GM18951 (cell line): ENCODE data around the gene ITGBL1.
"Not testable (repeated sequence)": the region's sequence is repeated elsewhere in the genome, so short reads cannot be mapped to it uniquely, and the experiment has no call there.

Experiments used
- POLR2A ChIP-seq: IDR thresholded peaks from 4 replicates; pipeline ENCODE4 v1.6.1; 2011; ENCODE audit warnings: mild to moderate bottlenecking; ENCODE audit not compliant: insufficient read length, insufficient read depth; ENCODE audit errors: extremely low read depth
- in situ Hi-C: fragments of 300-500 bp; cut with MboI; formaldehyde crosslinking; loops from one replicate; pipeline ENCODE4 v1.12.0; 2022; ENCODE audit warnings: low sequenced_read_pairs, mixed read lengths, inconsistent platforms; ENCODE audit not compliant: unreplicated experiment

The ITGBL1 gene

GRCh38 chr13:101529422-101529821 is 76.9 kb downstream of the ITGBL1 start:
- TF ChIP-seq POLR2A = no peak

GRCh38 chr13:101530293-101530692 is 77.8 kb downstream of the ITGBL1 start:
- no peak for TF ChIP-seq POLR2A
- in situ Hi-C loops = no loop called here

More at GRCh38 chr13:101529422-101529821, 76.9 kb downstream of the ITGBL1 start:
- in situ Hi-C loops = no loop called here

- in situ Hi-C loops = no loop called here
- no peak for TF ChIP-seq POLR2A
Measured at GRCh38 chr13:101535192-101535746, 82.8 kb downstream of the ITGBL1 start.

GRCh38 chr13:101536079-101536478 is 83.6 kb downstream of the ITGBL1 start:
- TF ChIP-seq POLR2A = no peak
- in situ Hi-C loops = no loop called here

- in situ Hi-C loops = not testable (repeated sequence)
Measured at GRCh38 chr13:101544544-101544943, 92.1 kb downstream of the ITGBL1 start.

GRCh38 chr13:101544979-101545378 is 92.5 kb downstream of the ITGBL1 start:
- in situ Hi-C loops = no loop called here
- no peak for TF ChIP-seq POLR2A

- in situ Hi-C loops = no loop called here
- TF ChIP-seq POLR2A = no peak
Measured at GRCh38 chr13:101545521-101545920, 93.0 kb downstream of the ITGBL1 start.

GRCh38 chr13:101552286-101552685 is 99.8 kb downstream of the ITGBL1 start:
- no peak for TF ChIP-seq POLR2A
- in situ Hi-C loops = no loop called here

GRCh38 chr13:101552786-101553185 is 100.3 kb downstream of the ITGBL1 start:
- in situ Hi-C loops = no loop called here
- no peak for TF ChIP-seq POLR2A

- TF ChIP-seq POLR2A = no peak
- in situ Hi-C loops = no loop called here
Measured at GRCh38 chr13:101554420-101555125, 102.1 kb downstream of the ITGBL1 start.

GRCh38 chr13:101555610-101556009 is 103.1 kb downstream of the ITGBL1 start:
- TF ChIP-seq POLR2A = no peak
- in situ Hi-C loops = no loop called here

GRCh38 chr13:101556676-101557123 is 104.2 kb downstream of the ITGBL1 start:
- in situ Hi-C loops = no loop called here
- no peak for TF ChIP-seq POLR2A

- no peak for TF ChIP-seq POLR2A
- in situ Hi-C loops = no loop called here
Measured at GRCh38 chr13:101565317-101565716, 112.8 kb downstream of the ITGBL1 start.

GRCh38 chr13:101567841-101568240 is 115.4 kb downstream of the ITGBL1 start:
- in situ Hi-C loops = no loop called here
- TF ChIP-seq POLR2A = no peak
